GM21528 (cell line): ENCODE measurements around the gene MYEF2.

Source experiments
- ATAC-seq: cut with Tn5 transposase; IDR thresholded peaks from one replicate; pipeline ENCODE4 v1.9.1; 2021; ENCODE audit warnings: mild to moderate bottlenecking, moderate library complexity; ENCODE audit not compliant: unreplicated experiment, low FRiP score

MYEF2 gene

DNA sequence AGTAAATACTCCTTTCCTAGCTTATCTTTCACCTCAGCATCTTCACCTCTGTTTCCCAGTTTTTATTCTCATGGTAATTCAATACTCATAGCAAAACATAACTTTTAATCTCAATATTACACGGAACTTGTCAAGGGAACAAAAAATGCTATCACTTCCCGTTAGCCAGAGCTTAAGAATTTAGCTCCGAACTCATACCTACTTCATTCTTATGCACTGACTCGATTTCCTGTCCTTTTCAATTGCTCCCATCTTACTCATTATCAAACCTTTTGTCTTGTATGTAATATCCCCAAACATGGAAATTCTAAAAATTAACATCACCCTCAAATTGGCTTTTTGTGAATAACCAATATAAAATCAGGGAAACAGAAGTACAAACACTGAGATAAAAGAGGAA lies 28.2 kb downstream of the MYEF2 start:
- no peak for ATAC-seq

DNA sequence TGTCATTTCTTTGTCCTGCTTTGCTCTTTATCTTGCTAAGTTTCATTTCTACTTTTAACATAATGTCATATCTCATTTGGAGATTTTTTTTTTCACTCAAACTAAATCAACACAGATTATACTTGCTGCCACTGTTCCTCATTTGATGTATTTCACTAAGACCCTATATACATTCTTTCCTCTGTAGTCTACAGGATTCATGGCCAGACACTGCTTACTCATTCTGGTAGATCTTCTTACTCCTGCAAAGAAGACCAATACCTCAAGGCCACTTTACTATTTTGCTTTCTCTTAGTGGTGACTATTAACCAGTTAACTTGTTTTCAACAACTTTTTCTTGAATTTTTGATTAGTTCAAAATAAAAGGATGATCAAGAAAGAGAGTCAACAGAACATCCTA lies 30.7 kb downstream of the MYEF2 start:
- no peak for ATAC-seq

DNA sequence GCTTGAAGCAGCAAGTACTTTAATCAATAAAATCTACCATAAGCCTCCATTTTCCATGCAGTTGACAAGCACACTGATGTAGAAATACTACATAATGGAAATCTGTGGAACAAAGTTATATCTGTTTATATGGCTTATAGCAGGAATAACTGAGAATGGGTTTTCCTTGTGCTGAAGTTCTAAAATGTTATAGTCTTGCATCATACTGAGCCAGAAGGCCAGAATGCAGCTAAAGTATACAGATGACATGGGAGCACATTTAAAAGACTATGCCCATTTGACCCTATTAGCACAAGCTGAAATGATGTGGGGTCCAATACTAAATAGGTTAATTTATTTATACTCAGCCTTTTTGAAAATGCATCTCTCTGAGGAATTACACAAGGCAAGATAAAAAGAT lies 32.2 kb downstream of the MYEF2 start:
- no peak for ATAC-seq

DNA sequence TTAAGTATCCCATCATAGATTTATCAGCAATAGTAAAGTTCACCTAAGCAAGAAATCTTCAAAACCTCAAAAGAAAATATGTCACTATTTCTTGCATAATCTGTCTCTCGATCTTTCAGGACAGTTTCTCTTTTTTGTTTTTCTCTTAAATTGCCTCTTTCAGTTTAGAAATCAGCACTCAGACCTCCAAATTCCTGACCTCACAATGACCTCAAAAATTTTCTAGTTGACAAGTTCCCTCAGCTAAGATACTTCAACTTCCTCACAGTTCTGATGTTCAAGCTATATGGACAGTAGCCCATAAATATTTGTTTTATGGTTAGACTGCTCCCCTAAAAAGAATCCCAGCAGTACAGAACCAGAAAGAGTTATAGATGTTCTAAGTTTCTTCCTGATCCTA lies 33.2 kb downstream of the MYEF2 start:
- no peak for ATAC-seq

DNA sequence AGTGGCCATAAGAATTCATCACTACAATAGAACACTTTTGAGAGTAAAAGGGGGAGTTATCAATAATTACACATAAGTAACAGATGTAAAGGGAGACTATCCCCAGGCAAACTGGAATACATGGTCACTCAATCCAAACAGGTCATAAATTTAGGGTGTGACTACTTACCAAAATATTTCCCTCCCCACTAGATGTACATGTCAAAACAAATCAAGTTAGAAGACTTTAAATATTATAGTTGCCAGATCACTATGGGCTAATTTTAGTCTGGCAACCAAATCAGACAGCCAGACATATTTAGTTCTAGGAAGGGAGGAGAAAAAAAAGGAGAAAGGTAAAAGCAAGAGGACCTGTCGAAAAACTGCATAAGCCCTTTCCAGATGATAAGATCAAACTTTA lies 34.2 kb downstream of the MYEF2 start:
- ATAC-seq, result no peak

DNA sequence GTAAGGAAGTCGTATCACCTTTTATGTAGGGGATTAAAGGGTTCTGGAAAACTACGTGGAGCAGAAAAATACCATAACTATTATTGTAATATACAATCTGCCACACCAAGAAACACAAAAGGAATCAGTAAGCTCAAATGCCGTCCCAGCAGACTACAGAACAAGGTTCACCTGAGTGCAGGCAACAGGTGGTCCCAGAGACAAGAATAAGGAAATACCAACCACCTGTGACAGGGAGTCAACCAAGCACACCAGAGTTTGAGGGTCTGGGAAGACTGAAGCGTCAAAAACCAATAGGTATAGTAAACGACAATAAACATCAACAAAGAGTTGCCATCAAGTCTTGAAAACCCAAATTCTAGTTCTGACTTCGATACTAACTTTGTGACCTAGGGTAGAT lies 45.2 kb downstream of the MYEF2 start:
- no peak for ATAC-seq

DNA sequence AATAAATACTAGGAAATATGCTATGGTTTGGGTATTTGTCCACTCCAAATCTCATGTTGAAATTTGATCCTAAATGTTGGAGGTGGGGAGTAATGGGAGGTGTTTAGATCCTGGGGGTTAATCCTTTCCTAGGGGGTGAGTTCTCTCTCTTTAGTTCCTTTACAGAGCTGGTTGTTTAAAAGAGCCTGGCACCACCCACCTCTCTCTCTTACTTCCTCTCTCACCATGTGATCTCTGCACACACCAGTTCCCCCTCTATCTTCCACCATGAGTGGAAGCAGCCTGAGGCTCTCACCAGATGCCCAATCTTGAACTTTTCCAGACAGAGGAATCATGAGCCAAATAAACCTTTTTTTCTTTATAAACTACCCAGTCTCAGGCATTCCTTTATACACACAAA lies 46.8 kb downstream of the MYEF2 start:
- ATAC-seq, result no peak

DNA sequence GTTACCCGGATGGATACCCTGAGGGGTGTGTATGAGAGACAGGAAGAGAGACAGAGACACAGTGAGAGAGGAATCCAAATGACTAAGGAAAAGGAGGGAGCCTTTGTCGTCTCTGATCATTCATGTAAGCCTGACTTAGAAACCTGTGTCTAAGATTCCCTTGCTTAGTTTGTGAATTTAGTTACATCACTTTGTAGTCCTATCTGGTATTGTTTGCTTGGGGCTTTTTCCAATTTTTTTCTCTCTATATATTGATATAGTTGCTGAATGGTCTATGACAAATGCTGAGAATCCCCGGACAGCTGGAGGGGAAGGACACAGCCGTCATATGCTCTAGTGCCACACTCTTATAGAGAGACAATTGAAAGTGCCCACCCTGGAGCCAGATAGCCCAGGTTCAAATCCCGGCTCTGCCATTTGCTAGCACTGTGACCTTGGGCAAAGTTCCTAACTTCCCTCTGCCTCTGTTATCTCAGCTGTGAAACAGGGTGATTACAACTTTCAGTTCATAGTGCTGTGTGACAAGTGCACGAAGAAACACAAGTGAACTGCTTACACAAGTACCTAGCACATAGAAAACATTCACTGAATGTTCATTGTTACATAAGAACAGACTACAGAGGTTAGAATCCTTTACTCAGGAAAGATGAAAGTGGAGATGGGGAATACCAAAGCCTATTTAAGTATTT lies 51.3 kb downstream of the MYEF2 start:
- no peak for ATAC-seq

DNA sequence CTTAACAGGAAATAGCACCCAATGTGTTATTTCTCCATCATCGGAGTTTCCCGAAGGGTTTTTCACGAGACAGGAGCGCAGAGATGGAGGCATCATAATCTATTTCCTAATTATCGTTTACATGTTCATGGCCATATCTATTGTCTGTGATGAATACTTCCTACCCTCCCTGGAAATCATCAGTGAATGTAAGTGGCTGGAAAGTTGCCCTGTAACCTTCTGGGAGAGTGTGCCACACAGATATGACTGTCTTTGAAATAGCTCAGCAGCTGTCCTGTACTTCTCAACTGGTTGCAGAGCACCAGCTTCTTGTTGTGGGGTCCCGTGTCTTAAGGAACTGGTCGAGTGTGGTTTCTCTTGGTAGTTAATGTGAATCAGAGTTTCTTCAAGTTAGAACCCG lies 56.2 kb downstream of the MYEF2 start:
- no peak for ATAC-seq

DNA sequence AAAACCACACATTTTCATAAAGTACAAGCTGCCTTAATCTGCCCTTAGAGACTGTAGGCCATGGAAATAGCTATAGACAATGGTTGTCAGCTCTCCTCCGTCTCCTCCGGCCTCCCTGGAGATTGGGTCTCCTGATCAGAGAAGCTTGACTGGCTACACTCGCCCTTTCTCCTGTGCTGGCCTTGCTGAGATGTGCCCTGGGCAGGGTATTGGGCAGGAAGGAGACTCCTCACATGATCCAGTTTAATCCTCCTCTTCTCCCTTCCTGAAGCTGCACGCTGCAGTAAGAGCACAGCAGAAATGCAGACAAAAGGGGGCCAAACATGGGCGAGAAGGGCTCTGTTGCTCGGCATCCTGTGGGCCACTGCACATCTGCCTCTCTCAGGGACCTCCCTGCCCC lies 57.4 kb downstream of the MYEF2 start, which contains the start of gene SLC24A5:
TSS of gene SLC24A5 (plus strand) at position 246 of the 400 bp plus-strand sequence. CDS start at position 301, 55 bp downstream.
- no peak for ATAC-seq

DNA sequence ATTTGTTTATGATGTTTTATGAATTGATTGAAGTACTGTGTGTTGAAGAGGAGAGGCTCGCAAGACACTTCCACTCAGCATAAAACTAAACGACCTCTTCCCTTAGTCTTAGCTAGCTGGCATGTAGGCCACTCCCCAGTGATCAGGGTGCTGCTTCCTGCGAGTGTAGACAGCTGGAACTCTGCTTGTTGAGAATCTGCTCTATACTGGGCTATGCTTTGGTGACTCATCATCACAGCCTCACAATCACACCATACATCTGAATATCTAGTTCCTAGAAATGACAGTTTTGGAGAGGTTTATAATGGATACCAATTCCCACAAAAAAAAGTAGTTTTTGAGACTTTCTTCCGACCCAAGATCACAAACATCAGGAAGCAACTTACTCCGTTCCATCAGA lies 58.8 kb downstream of the MYEF2 start:
- no peak for ATAC-seq

DNA sequence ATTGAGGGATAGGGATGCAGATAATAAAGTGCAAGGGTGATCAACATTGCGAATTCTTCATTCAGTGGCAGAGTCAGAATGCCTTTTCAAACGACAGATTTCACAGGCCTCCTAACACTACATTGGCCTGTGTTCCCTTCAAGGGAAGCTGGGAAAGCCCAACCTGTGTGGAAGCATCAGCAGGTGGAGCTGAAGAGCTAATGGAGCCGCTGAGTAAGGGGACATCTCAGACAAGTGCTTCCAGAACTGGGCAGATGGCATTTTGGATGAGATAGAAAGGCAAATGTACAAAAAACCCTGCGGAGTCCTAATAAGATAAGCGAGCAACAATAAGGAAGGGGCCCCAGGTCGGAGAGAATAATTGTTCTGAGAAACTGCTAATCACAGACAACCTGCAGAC lies 65.9 kb downstream of the MYEF2 start:
- no peak for ATAC-seq

DNA sequence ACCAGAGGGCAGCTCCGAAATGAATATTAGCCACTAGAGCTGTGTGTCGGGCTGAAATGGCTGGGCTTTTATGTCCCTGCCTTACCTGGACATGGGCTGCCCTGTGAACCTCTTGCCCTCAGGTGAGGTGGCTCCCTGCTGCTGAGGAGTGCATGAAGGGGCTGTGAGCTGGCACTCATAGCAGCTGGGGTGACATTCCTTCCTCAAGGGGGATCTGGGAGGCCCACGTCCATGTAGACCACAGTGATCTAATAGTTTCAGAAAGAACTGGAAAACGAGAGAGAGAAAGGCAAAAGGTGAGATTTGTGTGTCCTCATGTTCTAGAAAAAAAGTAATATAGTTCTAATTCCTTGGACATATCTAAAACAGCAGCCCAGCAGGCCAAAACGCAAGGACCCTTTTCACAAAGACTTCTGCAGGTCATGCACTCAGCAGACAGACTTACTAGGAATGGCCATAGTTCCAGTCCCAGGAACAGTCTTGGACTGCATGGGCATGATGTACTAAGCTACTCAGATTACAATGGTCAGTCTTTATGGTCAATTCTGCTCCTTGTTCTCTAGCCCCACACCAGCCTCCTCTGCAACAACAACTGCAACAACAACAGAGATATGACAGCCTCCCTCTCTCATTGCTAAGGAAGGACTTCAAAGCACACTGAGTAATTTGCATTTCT lies 68.1 kb downstream of the MYEF2 start:
- ATAC-seq, result no peak

DNA sequence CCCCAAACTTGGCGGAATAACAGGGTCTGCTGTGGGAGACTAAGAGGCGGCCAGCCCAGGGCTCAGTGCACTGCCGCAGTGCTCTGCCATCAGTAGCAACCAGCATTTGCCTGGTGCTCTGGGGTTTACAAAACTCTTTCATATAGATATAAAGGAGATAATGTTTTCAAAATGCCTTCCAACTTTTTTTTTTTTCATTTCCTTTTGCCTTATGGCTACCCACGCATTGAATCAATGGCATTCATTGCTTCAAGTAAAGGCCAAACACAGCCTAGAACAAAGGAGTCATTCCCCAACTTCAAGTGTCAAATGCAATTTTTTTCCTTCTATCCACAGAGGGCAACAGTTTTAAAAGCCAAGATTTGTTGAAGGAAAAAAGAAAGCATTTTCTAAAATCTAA lies 68.9 kb downstream of the MYEF2 start:
- no peak for ATAC-seq

DNA sequence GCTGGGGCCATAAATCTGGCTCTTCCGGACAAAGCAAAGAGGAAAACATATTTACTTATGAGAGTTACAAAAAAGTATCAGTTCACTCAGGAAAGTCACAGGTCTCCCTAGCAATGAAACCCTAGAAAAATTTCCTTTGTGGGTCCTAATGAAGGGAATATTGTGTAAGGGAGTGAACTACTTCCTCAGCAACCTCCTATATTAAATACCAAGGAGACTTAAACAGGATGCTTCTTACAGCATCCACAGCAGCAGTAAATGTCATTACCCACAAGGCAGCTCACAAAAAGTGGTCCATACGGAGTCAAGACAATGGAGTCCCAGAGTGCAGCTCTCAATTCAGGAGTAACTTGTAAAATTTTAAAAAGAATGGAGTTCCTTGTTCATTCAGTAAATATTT lies 72.2 kb downstream of the MYEF2 start:
- ATAC-seq, result no peak

DNA sequence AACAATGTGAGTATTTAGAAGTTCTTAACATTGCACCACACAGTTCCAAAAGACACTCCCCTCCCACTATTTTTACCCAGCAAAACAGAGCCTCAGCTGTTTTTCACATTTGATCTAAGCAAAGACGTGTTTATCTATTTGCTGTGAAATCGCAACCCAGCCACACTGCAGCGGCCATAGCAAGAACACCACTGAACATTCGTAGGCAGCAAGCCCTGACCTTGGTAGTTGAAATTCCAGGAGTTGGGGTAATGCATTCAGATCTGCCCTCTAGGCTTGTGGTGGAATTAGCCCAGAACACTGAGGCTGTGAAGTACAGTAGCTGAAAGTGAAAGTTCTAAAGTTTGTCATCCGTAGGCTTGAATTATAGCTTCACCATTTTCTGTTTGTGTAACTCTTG lies 74.4 kb downstream of the MYEF2 start:
- ATAC-seq, result no peak

DNA sequence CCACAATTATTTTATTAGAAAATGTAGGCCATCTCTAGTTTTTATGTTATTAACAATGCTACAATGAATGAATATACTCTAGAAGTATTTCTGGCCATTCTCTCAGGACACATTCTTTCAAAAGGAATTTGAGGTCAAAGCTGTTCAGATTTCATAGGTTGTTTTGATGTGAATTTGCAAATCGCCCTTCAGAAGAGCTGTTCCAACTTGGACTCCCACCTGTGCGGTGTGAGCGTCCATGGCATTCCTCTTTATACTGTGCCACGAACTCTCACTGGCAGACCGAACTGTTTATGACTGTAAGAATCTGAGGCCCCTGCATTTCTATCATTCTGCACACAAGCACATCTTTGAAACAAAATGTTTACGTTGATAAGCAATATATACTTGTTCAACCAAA lies 75.9 kb downstream of the MYEF2 start:
- ATAC-seq, result no peak

DNA sequence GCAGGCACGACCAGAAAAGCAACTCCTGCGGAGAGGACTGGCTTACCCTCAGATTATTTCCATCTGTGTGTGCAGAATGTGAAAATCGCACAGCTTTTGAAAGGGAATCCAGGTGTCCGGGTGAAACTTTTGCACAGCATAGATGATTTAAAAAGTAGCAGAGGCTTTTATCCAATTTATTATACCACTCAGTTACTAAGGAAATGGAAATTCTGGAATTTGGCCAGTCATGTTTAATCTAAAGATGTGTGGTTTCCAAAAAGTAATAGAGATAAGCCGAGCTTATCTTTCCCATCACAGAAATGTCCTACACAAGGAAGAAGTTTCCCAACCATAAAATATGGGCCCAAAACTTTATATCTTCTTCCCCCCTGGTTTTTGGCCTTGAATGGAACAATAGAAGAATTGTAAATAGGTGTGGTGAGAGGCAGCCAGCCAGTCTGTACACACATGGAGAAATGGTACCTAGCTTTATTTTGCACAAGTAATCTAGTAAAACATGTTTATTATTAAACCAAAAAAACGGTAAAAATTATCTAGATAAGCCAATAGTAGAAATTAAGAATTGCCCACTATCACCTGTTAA lies 76.6 kb downstream of the MYEF2 start:
- no peak for ATAC-seq

DNA sequence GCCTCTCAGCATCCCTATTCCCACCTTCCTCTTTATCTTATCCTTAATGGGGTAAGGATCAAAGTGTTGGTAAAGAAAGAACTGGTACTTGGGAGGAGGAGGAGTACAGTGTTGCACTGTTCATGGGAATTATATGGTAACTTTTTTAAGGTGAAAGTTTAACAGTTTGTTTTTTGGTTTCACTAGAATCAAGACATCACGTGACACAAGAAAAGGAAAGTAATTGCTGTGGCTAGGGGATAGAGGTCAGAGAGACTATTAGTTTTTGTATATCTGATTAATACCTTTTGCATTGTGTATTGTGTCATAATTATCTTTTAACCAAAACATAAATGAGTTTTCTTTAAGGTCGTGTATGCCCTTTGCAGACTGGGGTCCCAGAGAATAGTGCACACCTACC lies 80.8 kb downstream of the MYEF2 start:
- no peak for ATAC-seq

DNA sequence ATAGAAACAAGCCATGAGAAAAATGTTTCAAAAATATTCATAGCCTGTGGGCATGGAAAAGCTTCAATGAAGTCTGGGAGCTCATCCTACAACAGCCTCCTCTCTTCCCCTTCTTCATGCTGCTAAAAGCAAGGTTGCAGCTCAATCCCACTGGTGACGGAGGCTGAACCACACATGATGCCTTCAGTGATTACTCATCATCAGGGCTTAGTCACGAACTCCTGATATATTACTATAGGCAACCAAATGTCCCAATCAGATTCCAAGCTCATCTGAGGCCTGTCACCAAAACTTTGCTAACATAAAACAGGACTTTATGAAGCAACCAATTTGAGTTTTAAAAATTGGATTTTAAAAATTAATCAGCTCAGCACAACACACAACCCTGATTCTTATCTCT lies 81.3 kb downstream of the MYEF2 start:
- no peak for ATAC-seq

DNA sequence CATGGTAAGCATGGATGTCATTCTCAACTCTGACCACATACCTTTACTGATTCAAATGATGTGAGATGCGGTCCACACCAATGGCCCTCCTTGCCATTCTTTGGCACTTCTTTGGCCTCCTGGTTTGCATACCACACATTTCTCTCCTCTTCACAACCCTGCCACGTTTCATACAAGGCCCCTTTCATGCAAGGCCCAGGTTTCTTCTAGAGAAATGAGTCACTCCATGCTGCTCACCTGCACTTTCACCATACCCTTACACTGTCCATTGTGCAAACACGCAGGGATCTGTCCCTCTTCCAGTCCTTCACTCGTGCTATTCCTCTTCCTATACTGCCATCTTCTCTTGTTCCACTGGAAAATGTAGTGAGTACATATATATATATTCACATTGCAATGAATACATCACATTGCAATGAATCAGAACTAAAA lies 81.7 kb downstream of the MYEF2 start:
- peak; percentile 65 for ATAC-seq

DNA sequence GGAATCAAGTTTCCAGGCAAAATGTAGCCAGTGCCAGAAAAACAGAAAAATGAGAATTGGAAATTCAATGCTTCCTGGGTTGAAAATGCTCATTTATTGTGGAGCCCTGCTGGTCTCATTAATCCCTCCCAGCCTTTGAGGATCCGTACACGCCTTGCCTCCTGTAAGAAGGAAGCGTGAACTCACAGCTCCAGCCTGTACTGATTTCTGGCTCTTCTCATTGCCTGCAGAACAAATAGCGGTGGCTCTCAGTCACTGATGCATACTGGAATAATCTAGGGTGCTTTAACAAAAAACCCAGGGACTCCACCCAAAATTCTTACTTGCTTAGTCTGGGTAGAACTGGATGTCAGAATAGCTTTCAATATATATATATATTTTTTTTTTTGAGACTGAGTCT lies 86.6 kb downstream of the MYEF2 start:
- ATAC-seq, result no peak
